Sigmoid colon (tissue), 7 donors: Measurements from ENCODE around the gene XPNPEP2. TPM values are rescaled to one million over a fixed set of nuclear protein-coding genes. Genes with fewer than 3 reads are reported as not detected.

Source experiments
- DNase-seq: peaks from one replicate; pipeline ENCODE4 v3.0.0-alpha.2; 2019
- H3K27ac ChIP-seq, 4 donors: fragments of 200-600 bp; sonication (generic); one replicate each; pipeline ENCODE4 v1.5.1; 2016 to 2019; ENCODE audit warnings: mild to moderate bottlenecking in 1 of 4
- H3K27me3 ChIP-seq, 3 donors: fragments of 200-600 bp; sonication (generic); one replicate each; pipeline ENCODE4 v1.5.1; 2019; ENCODE audit warnings: mild to moderate bottlenecking in 1 of 3
- H3K36me3 ChIP-seq, 4 donors: fragments of 200-600 bp; sonication (generic); one replicate each; pipeline ENCODE4 v1.5.1; 2016 to 2019
- H3K4me1 ChIP-seq, 4 donors: fragments of 200-600 bp; sonication (generic); one replicate each; pipeline ENCODE4 v1.5.1; 2017 to 2019
- H3K4me3 ChIP-seq, 4 donors: fragments of 200-600 bp; sonication (generic); one replicate each; pipeline ENCODE4 v1.5.1; 2017 to 2019; ENCODE audit warnings: mild to moderate bottlenecking in 2 of 4, moderate library complexity in 1 of 4
- H3K9me3 ChIP-seq, 4 donors: fragments of 200-600 bp in 3 of 4; sonication (generic) in 3 of 4; one replicate each; pipeline versions ENCODE4 v1.5.1 to v1.6.1; 2013 to 2019
- EP300 ChIP-seq, 4 donors: sonication (generic); formaldehyde crosslinking; IDR thresholded peaks; one replicate each; pipeline ENCODE4 v1.6.1; 2017; ENCODE audit warnings: antibody characterized with exemption in 4 of 4
- POLR2A ChIP-seq, 2 donors: fragments of 450-650 bp; IDR thresholded peaks; one replicate each; pipeline ENCODE4 v1.6.1; 2016; ENCODE audit warnings: antibody characterized with exemption in 2 of 2, mild to moderate bottlenecking in 2 of 2, moderate library complexity in 2 of 2
- POLR2AphosphoS5 ChIP-seq, 4 donors: sonication (generic); formaldehyde crosslinking; IDR thresholded peaks; one replicate each; pipeline ENCODE4 v1.6.1; 2017; ENCODE audit warnings: antibody characterized with exemption in 4 of 4
- WGBS, 2 donors: extraction: QIAGEN DNeasy Blood & Tissue Kit; methylation state at CpG; one replicate each; pipeline ENCODE4 v1.1.7; 2013; 5-methylcytosine and 5-hydroxymethylcytosine counted together
- intact Hi-C: fragments of 100-400 bp; cut with DNase I; formaldehyde crosslinking; loops from one replicate; pipeline ENCODE4 v1.15.1; 2023
- polyA plus RNA-seq, 3 donors: library from polyadenylated mRNA; stranded (reverse); fragments of 200-250 nt; gene quantifications; one replicate each; pipeline ENCODE4 v1.2.3, GENCODE V29; 2013
- total RNA-seq, 4 donors: library from RNA; depleted of rRNA; stranded (reverse); fragments of >200 nt; gene quantifications; one replicate each; pipeline ENCODE4 v1.1.0, GENCODE V29; 2016
- TF ChIP-seq, protein P1 (sequence below), 4 experiments: fragments of 450-650 bp in 3 of 4; fragments of 200-600 bp in 1 of 4; IDR thresholded peaks; one replicate each; pipeline ENCODE4 v1.5.1; 2016 to 2019; ENCODE audit warnings: antibody characterized with exemption in 4 of 4, mild to moderate bottlenecking in 3 of 4, moderate library complexity in 2 of 4
- donor health status: healthy with polysubstance abuse.
- donor health status: Bipolar disorder and iron deficiency.
- donor health status: healthy.

Gene XPNPEP2
- total and polyA plus RNA-seq, 7 donors: 1.8 to 11.1 (median 3.3) TPM

DNA sequence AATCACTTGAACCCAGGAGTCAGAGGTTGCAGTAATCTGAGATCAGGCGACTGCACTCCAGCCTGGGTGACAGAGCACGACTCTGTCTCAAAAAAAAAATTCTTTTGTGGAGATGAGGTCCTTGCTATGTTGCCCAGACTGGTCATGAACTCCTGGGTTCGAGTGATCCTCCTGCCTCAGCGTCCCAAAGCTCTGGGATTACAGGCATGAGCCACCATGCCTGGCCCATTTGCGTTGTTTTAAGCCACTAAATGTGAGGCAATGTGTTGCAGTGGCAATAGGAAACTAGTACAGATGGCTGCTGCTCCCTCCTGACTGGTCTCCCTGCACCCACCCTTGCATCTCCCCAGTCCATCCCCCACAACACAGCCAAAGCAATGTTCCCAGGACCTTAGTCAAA is 44.0 kb upstream of the XPNPEP2 start:
- TF ChIP-seq, protein P1, sequence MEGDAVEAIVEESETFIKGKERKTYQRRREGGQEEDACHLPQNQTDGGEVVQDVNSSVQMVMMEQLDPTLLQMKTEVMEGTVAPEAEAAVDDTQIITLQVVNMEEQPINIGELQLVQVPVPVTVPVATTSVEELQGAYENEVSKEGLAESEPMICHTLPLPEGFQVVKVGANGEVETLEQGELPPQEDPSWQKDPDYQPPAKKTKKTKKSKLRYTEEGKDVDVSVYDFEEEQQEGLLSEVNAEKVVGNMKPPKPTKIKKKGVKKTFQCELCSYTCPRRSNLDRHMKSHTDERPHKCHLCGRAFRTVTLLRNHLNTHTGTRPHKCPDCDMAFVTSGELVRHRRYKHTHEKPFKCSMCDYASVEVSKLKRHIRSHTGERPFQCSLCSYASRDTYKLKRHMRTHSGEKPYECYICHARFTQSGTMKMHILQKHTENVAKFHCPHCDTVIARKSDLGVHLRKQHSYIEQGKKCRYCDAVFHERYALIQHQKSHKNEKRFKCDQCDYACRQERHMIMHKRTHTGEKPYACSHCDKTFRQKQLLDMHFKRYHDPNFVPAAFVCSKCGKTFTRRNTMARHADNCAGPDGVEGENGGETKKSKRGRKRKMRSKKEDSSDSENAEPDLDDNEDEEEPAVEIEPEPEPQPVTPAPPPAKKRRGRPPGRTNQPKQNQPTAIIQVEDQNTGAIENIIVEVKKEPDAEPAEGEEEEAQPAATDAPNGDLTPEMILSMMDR (IDR thresholded peaks at IDR 0.05): no peak
- no peak for TF ChIP-seq POLR2A (IDR thresholded peaks at IDR 0.05)
- TF ChIP-seq EP300 (IDR thresholded peaks at IDR 0.05): no peak
- WGBS, 2 donors: 92 to 95% methylated on average over 5 of the region's 5 CpGs
- intact Hi-C loops: no loop called here
- Histone ChIP-seq H3K4me3 (no peak overlapping the region), H3K4me1 (no peaks in the 10 kb centered on the region), H3K27ac (no peak overlapping the region), H3K9me3 (no peaks in the 10 kb centered on the region), H3K27me3 (no peaks in the 10 kb centered on the region), H3K36me3 (no peaks in the 10 kb centered on the region)
- no peak for DNase-seq

DNA sequence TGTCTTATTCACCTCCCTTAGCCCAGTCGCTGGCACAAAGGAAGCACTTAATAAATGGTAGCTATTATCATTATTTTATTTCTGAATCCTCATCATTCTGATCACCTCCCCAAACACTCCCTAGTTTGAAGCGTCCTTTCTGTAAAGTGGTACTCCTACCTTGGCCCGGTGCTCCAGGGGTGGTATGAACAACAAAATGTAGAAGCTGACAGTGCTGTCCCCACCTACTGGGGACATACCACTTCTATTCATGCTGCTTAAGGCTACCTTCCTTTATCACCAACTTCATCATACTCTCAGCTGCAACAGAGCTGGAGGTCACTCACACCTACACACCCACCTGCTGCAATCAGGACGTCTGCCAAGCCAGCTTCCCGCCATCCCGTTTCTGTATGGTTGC is 43.2 kb upstream of the XPNPEP2 start:
- Histone ChIP-seq H3K36me3 (no peaks in the 10 kb centered on the region), H3K9me3 (no peaks in the 10 kb centered on the region), H3K27me3 (no peaks in the 10 kb centered on the region), H3K4me1 (no peaks in the 10 kb centered on the region), H3K27ac (no peak overlapping the region), H3K4me3 (no peak overlapping the region)
- intact Hi-C loops: no loop called here
- no peak for TF ChIP-seq EP300 (IDR thresholded peaks at IDR 0.05)
- TF ChIP-seq, protein P1 (IDR thresholded peaks at IDR 0.05): no peak
- TF ChIP-seq POLR2AphosphoS5 (IDR thresholded peaks at IDR 0.05): no peak
- TF ChIP-seq POLR2A (IDR thresholded peaks at IDR 0.05): no peak
- 58 to 75% methylated on average over 6 of the region's 6 CpGs for WGBS, 2 donors
- DNase-seq: no peak

DNA sequence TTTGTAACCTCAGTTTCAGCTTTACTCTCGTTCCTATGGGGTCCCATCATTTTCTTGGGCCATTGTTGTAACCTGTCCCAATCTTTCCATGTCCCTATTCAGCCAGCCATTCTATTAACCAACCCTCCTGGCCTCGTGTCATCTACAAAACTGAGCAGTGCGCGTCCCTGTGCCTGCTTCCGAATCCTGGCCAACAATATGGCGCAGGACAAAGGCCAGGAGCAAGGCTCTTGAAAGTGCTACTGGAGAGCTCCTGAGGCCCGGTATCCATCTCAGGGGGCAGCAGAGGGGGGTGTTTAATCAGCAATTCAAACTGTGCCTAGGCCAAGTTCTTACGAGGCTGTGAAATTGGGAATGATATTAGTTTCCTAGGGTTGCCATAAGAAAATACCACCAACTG is 42.8 kb upstream of the XPNPEP2 start:
- no peak overlapping the region for H3K27ac ChIP-seq
- DNase-seq: no peak
- H3K4me1 ChIP-seq: no peaks in the 10 kb centered on the region
- H3K36me3 ChIP-seq: no peaks in the 10 kb centered on the region
- 85 to 92% methylated on average over 8 of the region's 8 CpGs for WGBS, 2 donors
- no peaks in the 10 kb centered on the region for H3K9me3 ChIP-seq
- intact Hi-C loops: no loop called here
- TF ChIP-seq POLR2A (IDR thresholded peaks at IDR 0.05): no peak
- TF ChIP-seq POLR2AphosphoS5 (IDR thresholded peaks at IDR 0.05): no peak
- no peak for TF ChIP-seq EP300 (IDR thresholded peaks at IDR 0.05)
- TF ChIP-seq, protein P1 (IDR thresholded peaks at IDR 0.05): no peak
- H3K27me3 ChIP-seq: no peaks in the 10 kb centered on the region
- no peak overlapping the region for H3K4me3 ChIP-seq

DNA sequence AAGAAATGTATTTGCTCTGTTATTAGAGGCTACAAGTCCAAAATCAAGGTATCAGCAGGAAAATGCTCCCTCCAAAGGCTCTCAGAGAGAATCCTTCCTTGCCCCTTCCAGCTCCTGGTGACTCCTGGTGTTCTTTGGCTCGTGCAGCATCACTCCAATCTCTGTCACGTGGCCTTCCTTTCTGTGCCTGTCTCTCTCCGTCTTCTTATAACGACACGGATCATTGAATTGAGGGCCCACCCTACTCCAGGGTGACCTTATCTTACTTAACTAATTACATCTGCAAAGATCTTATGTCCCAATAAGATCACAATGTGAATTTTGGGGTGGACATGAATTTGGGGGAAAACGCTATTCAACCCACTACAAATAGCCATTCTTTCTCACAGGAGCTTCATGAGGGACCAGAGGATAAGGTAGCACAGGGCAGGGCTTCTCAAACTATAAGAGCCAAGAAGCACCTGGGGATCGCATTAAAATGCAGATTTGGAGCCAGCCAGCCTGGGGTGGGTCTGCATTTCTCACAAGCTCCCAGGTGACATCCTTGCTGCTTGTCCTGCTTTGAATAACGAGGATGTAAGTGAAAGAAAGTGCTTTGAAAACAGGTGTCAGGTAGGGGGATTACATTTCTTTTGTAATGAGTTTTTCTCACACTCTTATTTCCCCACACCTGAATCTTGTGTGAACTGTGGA is 42.2 kb upstream of the XPNPEP2 start:
- no peaks in the 10 kb centered on the region for H3K9me3 ChIP-seq
- 84% methylated on average over 8 of the region's 8 CpGs for WGBS, 2 donors
- H3K36me3 ChIP-seq: no peaks in the 10 kb centered on the region
- no peaks in the 10 kb centered on the region for H3K27me3 ChIP-seq
- H3K27ac ChIP-seq: no peak overlapping the region
- DNase-seq: no peak
- H3K4me3 ChIP-seq: no peak overlapping the region
- intact Hi-C loops: no loop called here
- no peaks in the 10 kb centered on the region for H3K4me1 ChIP-seq
- TF ChIP-seq EP300 (IDR thresholded peaks at IDR 0.05) (no peak), POLR2A (IDR thresholded peaks at IDR 0.05) (no peak), POLR2AphosphoS5 (IDR thresholded peaks at IDR 0.05) (no peak)
- TF ChIP-seq, protein P1 (IDR thresholded peaks at IDR 0.05): no peak
